ENCODE data around the gene HOXD9. TPM values are rescaled to one million over a fixed set of nuclear protein-coding genes. Genes with fewer than 3 reads are reported as not detected.

Gene HOXD9
- total and polyA plus RNA-seq, 3 donors from 2014 or later, result 8.2 to 21.2 (median 15.7) TPM

- TF ChIP-seq POLR2A (IDR thresholded peaks at IDR 0.05) (no peak), CTCF (IDR thresholded peaks at IDR 0.05) (no peak)
- intact Hi-C loops (cut with DNase I; ENCODE audit: low total_unique reads), result no loop called here
- no peaks in the 10 kb centered on the region for H3K9me3 ChIP-seq
- no peak for DNase-seq
- no peak overlapping the region for H3K27ac ChIP-seq
- no peaks in the 10 kb centered on the region for H3K4me1 ChIP-seq
- no peaks in the 10 kb centered on the region for H3K36me3 ChIP-seq (ENCODE audit: low read depth, missing control alignments)
- WGBS, 2 donors, result 45 to 55% methylated on average over 26 of the region's 26 CpGs
- H3K4me3 ChIP-seq, result no peak overlapping the region
- no peaks in the 10 kb centered on the region for H3K27me3 ChIP-seq
Observed at GRCh38 chr2:176114120-176114929, 8.2 kb upstream of the HOXD9 start.

- TF ChIP-seq POLR2A (IDR thresholded peaks at IDR 0.05) (no peak), CTCF (IDR thresholded peaks at IDR 0.05) (no peak)
- WGBS, 2 donors, result 54 to 63% methylated on average over 16 of the region's 16 CpGs
- H3K4me3 ChIP-seq, result no peak overlapping the region
- DNase-seq, result no peak
- H3K9me3 ChIP-seq, result no peaks in the 10 kb centered on the region
- no peaks in the 10 kb centered on the region for H3K36me3 ChIP-seq (ENCODE audit: low read depth, missing control alignments)
- H3K4me1 ChIP-seq, result no peaks in the 10 kb centered on the region
- no peaks in the 10 kb centered on the region for H3K27me3 ChIP-seq
- intact Hi-C loops (cut with DNase I; ENCODE audit: low total_unique reads), result no loop called here
- peak overlapping the region in 1 of 2 donors; percentile 87 for H3K27ac ChIP-seq
Observed at GRCh38 chr2:176114930-176115625, 7.4 kb upstream of the HOXD9 start.

GRCh38 chr2:176115883-176116813 lies 6.4 kb upstream of the HOXD9 start, which contains the start of gene HOXD10:
TSS of gene HOXD10 (plus strand) at chr2:176116778. CDS start at chr2:176116834, 56 bp downstream.
- WGBS, 2 donors, result 1 to 3% methylated on average over 23 to 51 of the region's 66 CpGs
- peak within 1 kb of the TSS; percentile 46 to 51 for H3K4me3 ChIP-seq
- H3K9me3 ChIP-seq, result no peaks in the 10 kb centered on the region
- H3K36me3 ChIP-seq (ENCODE audit: low read depth, missing control alignments), result no peaks in the 10 kb centered on the region
- intact Hi-C loops (cut with DNase I; ENCODE audit: low total_unique reads), result no loop called here
- DNase-seq, result peak; percentile 90
- H3K4me1 ChIP-seq, result no peaks in the 10 kb centered on the region
- no peaks in the 10 kb centered on the region for H3K27me3 ChIP-seq
- H3K27ac ChIP-seq, result peak within 1 kb of the TSS; percentile 95 to 98
- peak; percentile 28 for TF ChIP-seq POLR2A (IDR thresholded peaks at IDR 0.05)
- TF ChIP-seq CTCF (IDR thresholded peaks at IDR 0.05), result peak; percentile 33 to 50 (median 41)

GRCh38 chr2:176117162-176117822 lies 5.2 kb upstream of the HOXD9 start:
- Histone ChIP-seq H3K4me3 (peak overlapping the region; percentile 46 to 51), H3K27ac (peak overlapping the region; percentile 95 to 98)
- WGBS, 2 donors, result 0 to 4% methylated on average over 2 to 40 of the region's 40 CpGs

More at GRCh38 chr2:176117162-176117822, 5.2 kb upstream of the HOXD9 start:
- Histone ChIP-seq H3K27me3 (no peaks in the 10 kb centered on the region), H3K4me1 (no peaks in the 10 kb centered on the region), H3K9me3 (no peaks in the 10 kb centered on the region), H3K36me3 (ENCODE audit: low read depth, missing control alignments) (no peaks in the 10 kb centered on the region)
- no peak for DNase-seq
- intact Hi-C loops (cut with DNase I; ENCODE audit: low total_unique reads), result no loop called here
- no peak for TF ChIP-seq POLR2A (IDR thresholded peaks at IDR 0.05)
- no peak for TF ChIP-seq CTCF (IDR thresholded peaks at IDR 0.05)

Data from testis (tissue), 3 donors.